HepG2 (cell line): Measurements from ENCODE around the gene PLPP7. TPM values are rescaled to one million over a fixed set of nuclear protein-coding genes. Genes with fewer than 3 reads are reported as not detected.

Experiments
- AHR ChIP-seq: IDR thresholded peaks from 2 replicates; pipeline ENCODE4 v1.6.1; 2018; ENCODE audit warnings: missing genetic modification reagents, missing compliant biosample characterization
- ELF3 ChIP-seq: IDR thresholded peaks from 2 replicates; pipeline ENCODE4 v1.6.1; 2016; ENCODE audit warnings: missing genetic modification reagents, missing compliant biosample characterization
- EP300 ChIP-seq, 3 experiments: sonication (generic) in 1 of 3; formaldehyde crosslinking in 1 of 3; IDR thresholded peaks; 2 replicates each; pipeline versions ENCODE4 v1.5.1 to v1.6.1; 2011 to 2020; ENCODE audit warnings: low read depth in 2 of 3, low read length in 2 of 3, borderline replicate concordance in 1 of 3, improper control_type of control experiment in 1 of 3, mild to moderate bottlenecking in 1 of 3, missing genetic modification reagents in 1 of 3, moderate library complexity in 1 of 3
- GABPA ChIP-seq, 2 experiments: IDR thresholded peaks; 2 replicates each; pipeline ENCODE4 v1.6.1; 2011 to 2016; ENCODE audit warnings: low read depth in 2 of 2, low read length in 1 of 2, missing biosample characterization in 1 of 2, missing genetic modification characterization in 1 of 2
- IRF1 ChIP-seq: sonication (generic); formaldehyde crosslinking; IDR thresholded peaks from 2 replicates; pipeline ENCODE4 v1.4.0; 2020; ENCODE audit warnings: low read depth, mild to moderate bottlenecking, missing genetic modification reagents
- IRF2 ChIP-seq: IDR thresholded peaks from 2 replicates; pipeline ENCODE4 v1.6.1; 2018; ENCODE audit warnings: missing genetic modification reagents, missing compliant biosample characterization
- KDM4B ChIP-seq: sonication (generic); formaldehyde crosslinking; IDR thresholded peaks from 2 replicates; pipeline ENCODE4 v1.4.0; 2020; ENCODE audit warnings: missing genetic modification reagents
- MIER2 ChIP-seq: IDR thresholded peaks from 2 replicates; pipeline ENCODE4 v1.6.1; 2016; ENCODE audit warnings: missing biosample characterization, missing genetic modification reagents
- ONECUT2 ChIP-seq: sonication (generic); formaldehyde crosslinking; IDR thresholded peaks from 2 replicates; pipeline ENCODE4 v1.4.0; 2020; ENCODE audit warnings: missing genetic modification reagents
- PPARG ChIP-seq: conservative IDR thresholded peaks from 2 replicates; pipeline ENCODE4 v1.6.1; 2016; ENCODE audit warnings: missing biosample characterization, missing genetic modification reagents
- SRF ChIP-seq: IDR thresholded peaks from 2 replicates; pipeline ENCODE4 v1.6.1; 2011; ENCODE audit warnings: mild to moderate bottlenecking, low read depth, low read length, moderate library complexity
- SRSF4 ChIP-seq: fragments of 200-400 bp; formaldehyde crosslinking; IDR thresholded peaks from one replicate; pipeline ENCODE4 v1.6.1; 2018; ENCODE audit warnings: mild to moderate bottlenecking, low read depth, low read length, moderate library complexity; ENCODE audit not compliant: poor library complexity, severe bottlenecking
- STAT5B ChIP-seq: sonication (generic); formaldehyde crosslinking; IDR thresholded peaks from 2 replicates; pipeline ENCODE4 v1.4.0; 2020; ENCODE audit warnings: missing genetic modification reagents
- SUZ12 ChIP-seq: fragments of 150-350 bp; IDR thresholded peaks from 2 replicates; pipeline ENCODE4 v1.6.1; 2014; ENCODE audit warnings: low read depth, low read length
- ZFP90 ChIP-seq: sonication (generic); formaldehyde crosslinking; IDR thresholded peaks from 2 replicates; pipeline ENCODE4 v1.8.0; 2022; ENCODE audit warnings: missing genetic modification reagents, mild to moderate bottlenecking, inconsistent platforms, borderline replicate concordance
- ZNF317 ChIP-seq: sonication (generic); formaldehyde crosslinking; IDR thresholded peaks from 2 replicates; pipeline ENCODE4 v1.5.0; 2020; ENCODE audit warnings: mild to moderate bottlenecking, missing genetic modification reagents
- ZNF709 ChIP-seq: sonication (generic); formaldehyde crosslinking; IDR thresholded peaks from 2 replicates; pipeline ENCODE4 v1.5.0; 2020; ENCODE audit warnings: mild to moderate bottlenecking, missing genetic modification reagents
- ZNF780A ChIP-seq: sonication (generic); formaldehyde crosslinking; IDR thresholded peaks from 2 replicates; pipeline ENCODE4 v1.8.0; 2022; ENCODE audit warnings: mild to moderate bottlenecking, missing genetic modification reagents, moderate library complexity
- polyA plus RNA-seq, 8 experiments: library from polyadenylated mRNA; depleted of rRNA in 3 of 8; stranded (reverse) in 7 of 8; unstranded in 1 of 8; fragments of >200 nt; fragmentation: Illumina TruSeq in 4 of 8; extraction: Trizol in 4 of 8; gene quantifications; 2 replicates each; pipeline versions ENCODE4 v1.2.1 to v1.2.3, GENCODE V29; 2011 to 2016; ENCODE audit warnings: low read depth in 4 of 8, missing spikeins in 1 of 8, mixed read lengths in 1 of 8; ENCODE audit not compliant: insufficient read depth in 1 of 8
- total RNA-seq, 5 experiments: library from RNA; depleted of rRNA; stranded (reverse); fragments of >200 nt; fragmentation: Illumina TruSeq; extraction: Trizol; gene quantifications; 2 replicates each; pipeline ENCODE4 v1.2.3, GENCODE V29; 2016; ENCODE audit warnings: low read depth in 1 of 5
- TF ChIP-seq, protein P1 (sequence below): sonication (generic); formaldehyde crosslinking; IDR thresholded peaks from 2 replicates; pipeline ENCODE4 v1.4.0; 2020; ENCODE audit warnings: mild to moderate bottlenecking, low read depth, missing genetic modification reagents
- TF ChIP-seq, protein P2 (sequence below): sonication (generic); formaldehyde crosslinking; IDR thresholded peaks from 2 replicates; pipeline ENCODE4 v1.5.0; 2020; ENCODE audit warnings: missing genetic modification reagents
- TF ChIP-seq, protein P3 (sequence below): sonication (generic); formaldehyde crosslinking; IDR thresholded peaks from 2 replicates; pipeline ENCODE4 v1.4.0; 2020; ENCODE audit warnings: missing genetic modification reagents, mild to moderate bottlenecking, borderline replicate concordance
- TF ChIP-seq, protein P4 (sequence below): IDR thresholded peaks from 2 replicates; pipeline ENCODE4 v1.6.1; 2016

PLPP7 gene
- total and polyA plus RNA-seq, 2 of the 13 experiments (the other 11 are each of a cell fraction or from before 2014, with no cell fraction given), result 0.33 to 1.2 TPM

GRCh38 chr9:131289301-131290035 is at the start of gene PLPP7 (continued):
- TF ChIP-seq, protein P1, sequence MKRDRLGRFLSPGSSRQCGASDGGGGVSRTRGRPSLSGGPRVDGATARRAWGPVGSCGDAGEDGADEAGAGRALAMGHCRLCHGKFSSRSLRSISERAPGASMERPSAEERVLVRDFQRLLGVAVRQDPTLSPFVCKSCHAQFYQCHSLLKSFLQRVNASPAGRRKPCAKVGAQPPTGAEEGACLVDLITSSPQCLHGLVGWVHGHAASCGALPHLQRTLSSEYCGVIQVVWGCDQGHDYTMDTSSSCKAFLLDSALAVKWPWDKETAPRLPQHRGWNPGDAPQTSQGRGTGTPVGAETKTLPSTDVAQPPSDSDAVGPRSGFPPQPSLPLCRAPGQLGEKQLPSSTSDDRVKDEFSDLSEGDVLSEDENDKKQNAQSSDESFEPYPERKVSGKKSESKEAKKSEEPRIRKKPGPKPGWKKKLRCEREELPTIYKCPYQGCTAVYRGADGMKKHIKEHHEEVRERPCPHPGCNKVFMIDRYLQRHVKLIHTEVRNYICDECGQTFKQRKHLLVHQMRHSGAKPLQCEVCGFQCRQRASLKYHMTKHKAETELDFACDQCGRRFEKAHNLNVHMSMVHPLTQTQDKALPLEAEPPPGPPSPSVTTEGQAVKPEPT, result no peak
- TF ChIP-seq, protein P2, sequence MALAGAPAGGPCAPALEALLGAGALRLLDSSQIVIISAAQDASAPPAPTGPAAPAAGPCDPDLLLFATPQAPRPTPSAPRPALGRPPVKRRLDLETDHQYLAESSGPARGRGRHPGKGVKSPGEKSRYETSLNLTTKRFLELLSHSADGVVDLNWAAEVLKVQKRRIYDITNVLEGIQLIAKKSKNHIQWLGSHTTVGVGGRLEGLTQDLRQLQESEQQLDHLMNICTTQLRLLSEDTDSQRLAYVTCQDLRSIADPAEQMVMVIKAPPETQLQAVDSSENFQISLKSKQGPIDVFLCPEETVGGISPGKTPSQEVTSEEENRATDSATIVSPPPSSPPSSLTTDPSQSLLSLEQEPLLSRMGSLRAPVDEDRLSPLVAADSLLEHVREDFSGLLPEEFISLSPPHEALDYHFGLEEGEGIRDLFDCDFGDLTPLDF (CRISPR knock-in tag), result no peak
- TF ChIP-seq SRF, result no peak
- no peak for TF ChIP-seq ZNF780A (CRISPR knock-in tag)
- TF ChIP-seq SRSF4, result no peak
- TF ChIP-seq MIER2 (CRISPR knock-in tag), result no peak
- no peak for TF ChIP-seq IRF1 (CRISPR knock-in tag)
- no peak for TF ChIP-seq ONECUT2 (CRISPR knock-in tag)
- TF ChIP-seq, protein P3, sequence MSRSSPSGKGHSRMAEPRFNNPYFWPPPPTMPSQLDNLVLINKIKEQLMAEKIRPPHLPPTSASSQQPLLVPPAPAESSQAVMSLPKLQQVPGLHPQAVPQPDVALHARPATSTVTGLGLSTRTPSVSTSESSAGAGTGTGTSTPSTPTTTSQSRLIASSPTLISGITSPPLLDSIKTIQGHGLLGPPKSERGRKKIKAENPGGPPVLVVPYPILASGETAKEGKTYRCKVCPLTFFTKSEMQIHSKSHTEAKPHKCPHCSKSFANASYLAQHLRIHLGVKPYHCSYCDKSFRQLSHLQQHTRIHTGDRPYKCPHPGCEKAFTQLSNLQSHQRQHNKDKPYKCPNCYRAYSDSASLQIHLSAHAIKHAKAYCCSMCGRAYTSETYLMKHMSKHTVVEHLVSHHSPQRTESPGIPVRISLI (CRISPR knock-in tag), result no peak
- TF ChIP-seq ELF3 (CRISPR knock-in tag), result no peak
- TF ChIP-seq EP300 (IDR thresholded peaks at IDR 0.05; ENCODE audit: low read depth in 2 of 2, low read length in 2 of 2), result no peak
- no peak for TF ChIP-seq EP300 (CRISPR knock-in tag; IDR thresholded peaks at IDR 0.05; ENCODE audit: borderline replicate concordance)
- peak; percentile 53; the same call in 1 of the 2 replicates for TF ChIP-seq SUZ12
- no peak for TF ChIP-seq ZNF709 (CRISPR knock-in tag)
- peak; percentile 60; the same call in 1 of the 2 replicates for TF ChIP-seq IRF2 (CRISPR knock-in tag)
- no peak for TF ChIP-seq ZFP90 (CRISPR knock-in tag)
- TF ChIP-seq, protein P4, sequence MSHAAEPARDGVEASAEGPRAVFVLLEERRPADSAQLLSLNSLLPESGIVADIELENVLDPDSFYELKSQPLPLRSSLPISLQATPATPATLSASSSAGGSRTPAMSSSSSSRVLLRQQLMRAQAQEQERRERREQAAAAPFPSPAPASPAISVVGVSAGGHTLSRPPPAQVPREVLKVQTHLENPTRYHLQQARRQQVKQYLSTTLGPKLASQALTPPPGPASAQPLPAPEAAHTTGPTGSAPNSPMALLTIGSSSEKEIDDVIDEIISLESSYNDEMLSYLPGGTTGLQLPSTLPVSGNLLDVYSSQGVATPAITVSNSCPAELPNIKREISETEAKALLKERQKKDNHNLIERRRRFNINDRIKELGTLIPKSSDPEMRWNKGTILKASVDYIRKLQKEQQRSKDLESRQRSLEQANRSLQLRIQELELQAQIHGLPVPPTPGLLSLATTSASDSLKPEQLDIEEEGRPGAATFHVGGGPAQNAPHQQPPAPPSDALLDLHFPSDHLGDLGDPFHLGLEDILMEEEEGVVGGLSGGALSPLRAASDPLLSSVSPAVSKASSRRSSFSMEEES (CRISPR knock-in tag), result no peak
- no peak for TF ChIP-seq STAT5B
- no peak for TF ChIP-seq PPARG (CRISPR knock-in tag)
- no peak for TF ChIP-seq AHR (CRISPR knock-in tag)
- TF ChIP-seq ZNF317 (CRISPR knock-in tag), result no peak
- no peak for TF ChIP-seq GABPA (IDR thresholded peaks at IDR 0.05; ENCODE audit: low read depth, low read length)
- TF ChIP-seq GABPA (CRISPR knock-in tag; IDR thresholded peaks at IDR 0.05; ENCODE audit: low read depth), result 0 out of 2 replicates have a peak, but pooled peaks have one; percentile 54
- TF ChIP-seq KDM4B (CRISPR knock-in tag), result no peak
